Trophoblast cell (in vitro differentiated cells and primary cell): ENCODE results near the gene CA7.

Experiments
- DNase-seq, 2 donors: peaks; one replicate each; pipeline ENCODE4 v3.0.0-alpha.2; 2016
- H2AFZ ChIP-seq: 2 replicates; pipeline ENCODE4 v1.6.1; 2013; ENCODE audit warnings: low read length, moderate library complexity, mild to moderate bottlenecking; ENCODE audit not compliant: insufficient read depth, poor library complexity
- H2AK5ac ChIP-seq: 2 replicates; pipeline ENCODE4 v1.6.1; 2013; ENCODE audit warnings: mild to moderate bottlenecking, low read length
- H2BK120ac ChIP-seq: 2 replicates; pipeline ENCODE4 v1.6.1; 2013; ENCODE audit warnings: low read length, mild to moderate bottlenecking, moderate library complexity; ENCODE audit not compliant: insufficient read depth, poor library complexity
- H2BK12ac ChIP-seq: 2 replicates; pipeline ENCODE4 v1.6.1; 2013; ENCODE audit warnings: mild to moderate bottlenecking, low read length, moderate library complexity
- H2BK5ac ChIP-seq: 2 replicates; pipeline ENCODE4 v1.6.1; 2013; ENCODE audit warnings: low read length, low read depth, moderate library complexity, mild to moderate bottlenecking; ENCODE audit not compliant: poor library complexity
- H3K14ac ChIP-seq: 2 replicates; pipeline ENCODE4 v1.6.1; 2013; ENCODE audit warnings: mild to moderate bottlenecking, low read length
- H3K18ac ChIP-seq: 2 replicates; pipeline ENCODE4 v1.6.1; 2013; ENCODE audit warnings: mild to moderate bottlenecking, low read length
- H3K23ac ChIP-seq: 2 replicates; pipeline ENCODE4 v1.6.1; 2013; ENCODE audit warnings: low read length
- H3K27ac ChIP-seq: 2 replicates; pipeline ENCODE4 v1.5.1; 2013; ENCODE audit warnings: low read depth, mild to moderate bottlenecking, inconsistent platforms, low read length, moderate library complexity
- H3K27me3 ChIP-seq: 2 replicates; pipeline ENCODE4 v1.6.1; 2013; ENCODE audit warnings: inconsistent platforms, mild to moderate bottlenecking, low read length, moderate library complexity; ENCODE audit not compliant: insufficient read depth
- H3K36me3 ChIP-seq, 2 experiments: 1 replicate in 1 of 2; 2 replicates in 1 of 2; pipeline ENCODE4 v1.6.1; 2013; ENCODE audit warnings: low read length in 2 of 2, mild to moderate bottlenecking in 2 of 2, moderate library complexity in 1 of 2; ENCODE audit not compliant: insufficient read depth in 2 of 2, control insufficient read depth in 1 of 2
- H3K4ac ChIP-seq: 2 replicates; pipeline ENCODE4 v1.6.1; 2013; ENCODE audit warnings: low read depth, mild to moderate bottlenecking, low read length, moderate library complexity
- H3K4me1 ChIP-seq, 2 experiments: 1 replicate in 1 of 2; 2 replicates in 1 of 2; pipeline ENCODE4 v1.6.1; 2013; ENCODE audit warnings: low read length in 2 of 2, mild to moderate bottlenecking in 2 of 2, moderate library complexity in 1 of 2; ENCODE audit not compliant: insufficient read depth in 2 of 2, control insufficient read depth in 1 of 2
- H3K4me2 ChIP-seq: 2 replicates; pipeline ENCODE4 v1.6.1; 2013; ENCODE audit warnings: inconsistent platforms, mild to moderate bottlenecking, low read length, moderate library complexity
- H3K4me3 ChIP-seq: 2 replicates; pipeline ENCODE4 v1.5.1; 2013; ENCODE audit warnings: mild to moderate bottlenecking, low read depth, low read length, inconsistent platforms
- H3K79me1 ChIP-seq: one replicate; pipeline ENCODE4 v1.6.1; 2013; ENCODE audit warnings: low read length
- H3K79me2 ChIP-seq: 2 replicates; pipeline ENCODE4 v1.6.1; 2013; ENCODE audit warnings: low read length, mild to moderate bottlenecking; ENCODE audit not compliant: control insufficient read depth, insufficient read depth, poor library complexity
- H3K9ac ChIP-seq: 2 replicates; pipeline ENCODE4 v1.6.1; 2013; ENCODE audit warnings: mild to moderate bottlenecking, low read length
- H3K9me3 ChIP-seq: 2 replicates; pipeline ENCODE4 v1.6.1; 2013; ENCODE audit warnings: low read depth, mild to moderate bottlenecking, control low read depth, inconsistent platforms, low read length; ENCODE audit not compliant: insufficient read depth
- H4K12ac ChIP-seq: 2 replicates; pipeline ENCODE4 v1.6.1; 2013; ENCODE audit warnings: low read depth, mild to moderate bottlenecking, low read length, moderate library complexity
- H4K8ac ChIP-seq: 2 replicates; pipeline ENCODE4 v1.6.1; 2013; ENCODE audit warnings: low read depth, mild to moderate bottlenecking, low read length, moderate library complexity
- H4K91ac ChIP-seq: one replicate; pipeline ENCODE4 v1.6.1; 2013; ENCODE audit warnings: low read depth, mild to moderate bottlenecking, low read length, moderate library complexity
- WGBS: extraction: QIAGEN DNeasy Blood & Tissue Kit; methylation state at CpG from one replicate; pipeline ENCODE4 v1.1.7; 2013; ENCODE audit warnings: missing lambda C conversion rate; ENCODE audit not compliant: insufficient read length, insufficient coverage; ENCODE audit errors: extremely low coverage; 5-methylcytosine and 5-hydroxymethylcytosine counted together

The CA7 gene

GRCh38 chr16:66886914-66887313 lies 42.7 kb downstream of the CA7 start:
- Histone ChIP-seq H3K79me1 (no peaks in the 10 kb centered on the region), H4K12ac (no peak overlapping the region), H2AFZ (no peak overlapping the region), H3K27me3 (no peaks in the 10 kb centered on the region), H3K27ac (no peak overlapping the region), H4K91ac (no peak overlapping the region), H3K9me3 (no peaks in the 10 kb centered on the region), H3K23ac (no peak overlapping the region), H3K4me1 (peaks cover 8 to 19% of the 10 kb centered on the region in 2 experiments), H4K8ac (no peak overlapping the region), H3K9ac (no peak overlapping the region), H3K14ac (no peak overlapping the region), H3K79me2 (no peaks in the 10 kb centered on the region), H3K4ac (no peak overlapping the region), H2BK120ac (no peak overlapping the region), H3K18ac (no peak overlapping the region), H3K36me3 (peaks cover 15 to 21% of the 10 kb centered on the region in 2 experiments), H3K4me2 (peak overlapping the region; percentile 18), H2BK12ac (no peak overlapping the region), H2AK5ac (no peak overlapping the region), H2BK5ac (no peak overlapping the region), H3K4me3 (no peak overlapping the region)
- DNase-seq = no peak
- WGBS = no CpG with 5 or more reads among the region's 3 CpGs

- H2BK120ac ChIP-seq = no peak overlapping the region
- no peak overlapping the region for H4K12ac ChIP-seq
- no peak overlapping the region for H3K14ac ChIP-seq
- no peak overlapping the region for H3K4me2 ChIP-seq
- no peak overlapping the region for H3K9ac ChIP-seq
- no peaks in the 10 kb centered on the region for H3K79me2 ChIP-seq
- H4K91ac ChIP-seq = no peak overlapping the region
- no peak overlapping the region for H3K18ac ChIP-seq
- H3K27ac ChIP-seq = peak overlapping the region; percentile 44
- H3K4ac ChIP-seq = no peak overlapping the region
- H4K8ac ChIP-seq = no peak overlapping the region
- H3K79me1 ChIP-seq = no peaks in the 10 kb centered on the region
- H3K23ac ChIP-seq = no peak overlapping the region
- H3K4me1 ChIP-seq = peaks cover 8 to 17% of the 10 kb centered on the region in 2 experiments
- no peaks in the 10 kb centered on the region for H3K27me3 ChIP-seq
- H3K36me3 ChIP-seq = peaks cover 15 to 21% of the 10 kb centered on the region in 2 experiments
- H2AK5ac ChIP-seq = no peak overlapping the region
- no CpG with 5 or more reads among the region's 6 CpGs for WGBS
- no peaks in the 10 kb centered on the region for H3K9me3 ChIP-seq
- H2BK12ac ChIP-seq = no peak overlapping the region
- no peak overlapping the region for H2BK5ac ChIP-seq
- no peak overlapping the region for H2AFZ ChIP-seq
- no peak overlapping the region for H3K4me3 ChIP-seq
- no peak for DNase-seq
Observed at GRCh38 chr16:66888647-66889615, 44.7 kb downstream of the CA7 start.

GRCh38 chr16:66889622-66890021 lies 45.4 kb downstream of the CA7 start:
- no peak overlapping the region for H2BK5ac ChIP-seq
- H3K4me2 ChIP-seq = no peak overlapping the region
- no peak overlapping the region for H4K12ac ChIP-seq
- no peak overlapping the region for H4K8ac ChIP-seq
- H3K23ac ChIP-seq = no peak overlapping the region
- no peak overlapping the region for H3K14ac ChIP-seq
- H3K79me1 ChIP-seq = no peaks in the 10 kb centered on the region
- H3K27me3 ChIP-seq = no peaks in the 10 kb centered on the region
- no peak overlapping the region for H2AFZ ChIP-seq
- no peak overlapping the region for H3K9ac ChIP-seq
- H2AK5ac ChIP-seq = no peak overlapping the region
- H3K27ac ChIP-seq = no peak overlapping the region
- no peaks in the 10 kb centered on the region for H3K79me2 ChIP-seq
- no peak overlapping the region for H3K4ac ChIP-seq
- DNase-seq = no peak
- H2BK120ac ChIP-seq = no peak overlapping the region
- no peak overlapping the region for H4K91ac ChIP-seq
- WGBS = no CpG with 5 or more reads among the region's 4 CpGs
- no peak overlapping the region for H2BK12ac ChIP-seq
- peaks cover 8 to 17% of the 10 kb centered on the region in 2 experiments for H3K4me1 ChIP-seq
- H3K36me3 ChIP-seq = peaks cover 11 to 16% of the 10 kb centered on the region in 2 experiments
- peaks cover 2% of the 10 kb centered on the region for H3K9me3 ChIP-seq
- H3K18ac ChIP-seq = no peak overlapping the region
- H3K4me3 ChIP-seq = no peak overlapping the region

DNA sequence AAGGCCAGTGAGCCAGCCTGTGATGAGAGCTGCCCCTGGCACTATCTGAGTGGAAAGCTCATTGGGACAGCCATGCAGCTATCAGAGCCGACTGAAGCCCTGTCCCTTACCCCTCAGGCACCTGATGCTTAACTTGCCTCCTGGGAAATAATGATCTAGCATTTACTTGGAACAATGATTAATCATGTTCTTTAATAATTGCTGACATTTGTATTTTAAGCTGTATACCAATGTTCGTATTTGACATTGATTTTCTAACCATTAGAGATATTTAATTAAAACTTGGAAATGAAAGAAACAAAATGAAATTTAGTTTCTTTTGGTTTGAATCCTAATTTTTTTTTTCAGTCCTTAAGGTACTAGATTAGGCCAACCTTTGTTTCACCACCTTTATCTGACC lies 46.6 kb downstream of the CA7 start:
- H3K14ac ChIP-seq = no peak overlapping the region
- no peak overlapping the region for H2BK120ac ChIP-seq
- no peak overlapping the region for H2AK5ac ChIP-seq
- no peak for DNase-seq
- peaks cover 0 to 10% of the 10 kb centered on the region in 2 experiments for H3K4me1 ChIP-seq
- no peak overlapping the region for H2BK5ac ChIP-seq
- no peak overlapping the region for H3K18ac ChIP-seq
- no peak overlapping the region for H4K12ac ChIP-seq
- no peak overlapping the region for H3K9ac ChIP-seq
- no peak overlapping the region for H3K4me3 ChIP-seq
- no peaks in the 10 kb centered on the region for H3K27me3 ChIP-seq
- H3K4ac ChIP-seq = no peak overlapping the region
- no peak overlapping the region for H4K8ac ChIP-seq
- H3K36me3 ChIP-seq = peaks cover 2 to 5% of the 10 kb centered on the region in 2 experiments
- H3K4me2 ChIP-seq = no peak overlapping the region
- H3K9me3 ChIP-seq = peaks cover 2% of the 10 kb centered on the region
- no peaks in the 10 kb centered on the region for H3K79me1 ChIP-seq
- no peak overlapping the region for H3K23ac ChIP-seq
- H2AFZ ChIP-seq = no peak overlapping the region
- WGBS = no CpG with 5 or more reads among the region's 2 CpGs
- H2BK12ac ChIP-seq = no peak overlapping the region
- H4K91ac ChIP-seq = no peak overlapping the region
- no peak overlapping the region for H3K27ac ChIP-seq
- H3K79me2 ChIP-seq = no peaks in the 10 kb centered on the region
